GM12892 (cell line): Measurements from ENCODE around the gene NEXN.
A peak's percentile ranks its signal among the peaks of the same experiment; 100 is the strongest.
"Not testable (repeated sequence)": the region's sequence is repeated elsewhere in the genome, so short reads cannot be mapped to it uniquely, and the experiment has no call there.

Experiments
- DNase-seq: peaks from one replicate; pipeline ENCODE4 v3.0.0; 2011; ENCODE audit not compliant: insufficient read length
- FAIRE-seq: peaks from 2 replicates; lab custom pipeline; 2011; peaks lifted over from hg19 to GRCh38; lab: Jason Lieb, UNC
- POLR2A ChIP-seq: IDR thresholded peaks from 2 replicates; pipeline ENCODE4 v1.6.1; 2011; ENCODE audit warnings: low read depth, low read length, control low read depth
- POLR2AphosphoS5 ChIP-seq: IDR thresholded peaks from 2 replicates; pipeline ENCODE4 v1.6.1; 2011; ENCODE audit warnings: low read depth, low read length, control low read depth
- TAF1 ChIP-seq: IDR thresholded peaks from 2 replicates; pipeline ENCODE4 v1.6.1; 2011; ENCODE audit warnings: low read depth, mild to moderate bottlenecking, control low read depth, low read length, borderline replicate concordance

Gene NEXN

DNA sequence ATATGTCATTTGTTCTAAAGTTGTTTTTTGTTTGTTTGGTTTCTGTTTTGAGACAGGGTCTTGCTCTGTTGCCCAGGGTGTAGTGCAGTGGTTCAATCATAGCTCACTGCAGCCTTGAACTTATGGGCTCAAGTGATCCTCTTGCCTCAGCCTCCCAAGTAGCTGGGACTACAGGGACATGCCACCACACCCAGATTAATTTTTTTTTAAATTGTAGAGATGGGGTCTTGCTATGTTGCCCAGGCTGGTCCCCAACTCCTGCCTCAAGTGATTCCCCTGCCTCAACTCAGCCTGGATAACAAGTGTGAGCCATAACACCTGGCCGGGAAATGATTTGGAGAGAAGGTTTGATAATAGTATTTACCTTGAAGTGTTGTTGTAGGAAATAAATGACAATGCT lies 18.2 kb downstream of the NEXN start:
- FAIRE-seq (no peak), DNase-seq (no peak)

DNA sequence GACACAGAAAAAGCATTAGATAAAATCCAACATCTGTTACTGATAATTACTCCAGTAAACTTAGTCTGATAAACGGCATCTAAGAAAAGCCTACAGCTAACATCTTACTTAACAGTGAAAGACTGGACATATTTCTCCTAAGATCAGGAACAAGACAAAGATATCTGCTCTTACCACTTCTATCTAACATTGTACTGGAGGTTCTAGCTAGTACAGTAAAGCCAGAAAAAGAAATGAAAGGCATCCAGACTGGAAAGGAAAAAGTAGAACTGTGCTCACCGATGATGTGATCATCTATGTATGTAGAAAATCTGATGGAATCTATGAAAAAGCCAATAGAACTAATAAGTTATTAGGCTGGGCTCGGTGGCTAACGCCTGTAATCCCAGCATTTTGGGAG lies 21.7 kb downstream of the NEXN start:
- no peak for DNase-seq
- TF ChIP-seq TAF1 (no peak), POLR2AphosphoS5 (no peak), POLR2A (no peak)
- no peak for FAIRE-seq

More for the DNA sequence above, 18.2 kb downstream of the NEXN start:
- TF ChIP-seq TAF1 (no peak), POLR2AphosphoS5 (no peak), POLR2A (no peak)

DNA sequence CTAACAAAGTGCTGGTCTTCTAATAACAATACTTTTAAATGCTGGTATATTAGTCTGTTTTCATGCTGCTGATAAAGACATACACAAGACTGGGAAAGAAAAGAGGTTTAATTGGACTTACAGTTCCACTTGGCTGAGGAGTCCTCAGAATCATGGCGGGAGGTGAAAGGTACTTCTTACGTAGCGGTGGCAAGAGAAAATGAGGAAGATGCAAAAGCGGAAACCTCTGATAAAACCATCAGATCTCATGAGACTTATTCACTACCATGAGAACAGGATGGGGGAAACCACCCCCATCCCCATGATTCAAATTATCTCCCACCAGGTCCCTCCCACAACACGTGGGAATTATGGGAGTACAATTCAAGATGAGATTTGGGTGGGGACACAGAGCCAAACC lies 30.5 kb downstream of the NEXN start:
- DNase-seq, FAIRE-seq: not testable (repeated sequence)

DNA sequence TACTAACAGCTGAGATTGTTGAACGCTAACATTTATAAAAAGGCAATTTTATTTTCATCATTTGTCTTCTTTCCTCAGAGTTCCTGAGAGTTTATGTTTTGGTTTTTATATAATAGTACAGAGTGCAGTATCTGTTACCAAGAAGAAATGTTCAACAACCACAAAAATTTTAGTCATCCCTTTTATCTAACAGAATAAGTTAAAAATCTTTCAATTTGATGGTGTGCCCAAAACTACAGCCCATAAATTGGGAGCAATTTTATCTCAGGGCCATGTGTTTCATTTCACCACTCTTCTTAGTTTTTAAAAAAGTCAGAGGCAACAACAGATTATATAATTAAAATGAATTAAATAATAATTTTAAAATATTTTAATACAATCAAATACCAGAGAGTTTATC lies 37.1 kb downstream of the NEXN start:
- no peak for FAIRE-seq
- DNase-seq: no peak
- TF ChIP-seq POLR2A (no peak), TAF1 (no peak)

DNA sequence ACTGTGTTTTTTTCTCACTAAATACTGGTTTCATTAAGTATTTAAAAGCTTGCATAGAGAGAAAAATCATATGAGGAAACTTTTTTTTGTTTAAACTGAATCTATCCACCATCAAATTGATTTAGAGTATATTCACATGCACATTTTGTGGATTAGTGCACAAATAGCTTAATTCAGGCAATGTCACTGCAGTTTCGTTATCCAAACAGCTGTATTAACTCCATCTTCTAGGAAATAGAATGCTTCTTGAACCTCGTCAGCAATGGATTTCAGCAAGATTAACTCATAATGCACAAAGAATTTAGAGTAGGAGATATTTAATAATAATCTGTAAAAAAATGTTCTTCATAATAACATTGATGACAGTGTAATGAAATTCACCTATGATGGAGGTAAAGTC lies 37.5 kb downstream of the NEXN start:
- FAIRE-seq (peak; percentile 44), DNase-seq (no peak)
- TF ChIP-seq POLR2AphosphoS5 (no peak), TAF1 (no peak), POLR2A (no peak)

DNA sequence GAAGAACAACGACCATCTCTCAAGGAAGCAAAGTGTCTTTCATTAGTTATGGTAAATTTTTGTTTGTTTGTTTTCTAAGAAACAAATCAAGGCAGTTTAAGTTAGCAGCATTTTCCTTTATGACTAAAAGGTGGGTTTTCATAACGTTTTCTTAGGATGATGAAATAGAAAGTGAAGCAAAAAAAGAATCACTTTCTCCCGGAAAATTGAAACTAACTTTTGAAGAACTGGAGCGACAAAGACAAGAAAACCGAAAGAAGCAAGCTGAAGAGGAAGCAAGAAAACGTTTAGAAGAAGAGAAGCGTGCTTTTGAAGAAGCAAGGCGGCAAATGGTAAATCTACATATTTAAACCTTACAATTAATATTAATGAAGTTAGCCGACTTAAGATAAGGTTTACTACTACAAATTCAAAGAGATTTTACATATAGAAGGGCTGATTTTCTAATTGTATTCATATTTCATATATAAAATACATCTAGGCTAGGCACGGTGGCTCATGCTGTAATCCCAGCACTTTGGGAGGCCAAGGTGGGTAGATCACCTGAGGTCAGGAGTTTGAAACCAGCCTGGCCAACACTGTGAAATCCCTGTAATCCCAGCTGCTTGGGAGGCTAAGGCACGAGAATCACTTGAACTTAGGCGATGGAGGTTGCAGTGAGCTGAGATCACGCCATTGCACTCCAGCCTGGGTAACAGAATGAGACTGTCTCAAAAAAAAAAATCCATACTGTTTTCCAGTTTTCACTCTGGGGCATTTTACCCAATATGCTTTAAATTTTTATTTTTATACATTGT lies 38.3 kb downstream of the NEXN start:
- DNase-seq: peak; percentile 11
- no peak for TF ChIP-seq POLR2A
- no peak for TF ChIP-seq POLR2AphosphoS5
- no peak for TF ChIP-seq TAF1
- peak; percentile 90 for FAIRE-seq

DNA sequence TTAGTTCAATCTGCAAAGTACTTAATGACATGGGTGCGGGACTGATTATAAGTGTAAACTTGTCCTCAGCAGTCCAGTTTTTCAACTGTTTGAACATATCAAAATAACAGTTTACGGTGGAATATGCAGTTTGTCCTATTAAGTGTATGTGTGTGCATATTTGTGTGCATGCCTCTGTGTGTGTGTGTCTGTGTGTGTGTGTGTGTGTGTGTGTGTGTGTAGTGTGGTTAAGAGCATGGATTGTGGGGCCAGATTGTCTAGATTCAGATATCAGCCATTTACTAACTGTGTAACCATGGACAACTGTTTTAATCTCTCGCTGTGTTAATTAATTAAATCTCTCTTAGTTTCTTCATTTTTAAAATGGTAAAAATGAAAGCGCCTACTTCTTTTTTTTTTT lies 39.0 kb downstream of the NEXN start:
- FAIRE-seq (peak; percentile 81), DNase-seq (no peak)
- TF ChIP-seq POLR2AphosphoS5: no peak
- no peak for TF ChIP-seq POLR2A
- no peak for TF ChIP-seq TAF1

DNA sequence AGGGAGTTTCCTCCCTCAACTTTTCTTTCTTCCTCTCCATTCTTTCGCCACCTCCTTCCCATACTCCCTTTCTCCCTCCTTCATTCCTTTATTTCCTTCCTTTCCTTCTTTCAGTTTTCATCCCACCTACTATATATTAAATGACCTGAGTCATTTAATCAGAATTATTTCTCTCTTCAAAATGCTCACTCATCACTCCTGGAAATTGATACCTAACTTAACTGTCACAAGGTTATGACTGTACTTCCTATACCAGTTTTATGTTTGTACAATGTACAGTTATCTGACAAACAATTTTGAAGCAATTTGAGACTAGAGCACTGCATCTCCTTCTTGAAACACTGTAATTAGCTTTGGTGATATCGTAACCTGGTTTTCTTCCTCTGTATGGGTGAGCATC lies 41.4 kb downstream of the NEXN start:
- no peak for FAIRE-seq
- no peak for DNase-seq
- no peak for TF ChIP-seq POLR2A
- TF ChIP-seq TAF1: no peak
- TF ChIP-seq POLR2AphosphoS5: no peak

DNA sequence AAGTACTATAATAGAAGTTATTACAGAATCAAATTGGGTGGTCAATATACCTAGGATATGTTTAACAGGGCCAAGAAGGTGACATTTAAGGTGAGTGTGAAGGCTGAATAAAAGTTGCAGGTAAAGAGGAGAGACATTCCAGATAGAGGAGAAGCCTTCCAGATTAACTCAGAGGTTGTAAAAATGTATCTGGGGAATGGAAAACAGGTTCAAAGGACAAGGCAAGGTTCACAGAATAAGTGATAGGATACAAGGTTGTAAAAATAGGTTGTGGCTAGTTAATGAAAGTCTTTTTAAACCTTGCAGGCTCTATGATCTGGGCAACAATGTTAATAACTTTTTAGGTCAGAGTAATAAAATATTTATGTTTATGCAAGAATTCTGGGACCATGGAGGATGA lies 50.2 kb downstream of the NEXN start:
- FAIRE-seq (no peak), DNase-seq (no peak)
- no peak for TF ChIP-seq POLR2A
- TF ChIP-seq TAF1: no peak
- no peak for TF ChIP-seq POLR2AphosphoS5

DNA sequence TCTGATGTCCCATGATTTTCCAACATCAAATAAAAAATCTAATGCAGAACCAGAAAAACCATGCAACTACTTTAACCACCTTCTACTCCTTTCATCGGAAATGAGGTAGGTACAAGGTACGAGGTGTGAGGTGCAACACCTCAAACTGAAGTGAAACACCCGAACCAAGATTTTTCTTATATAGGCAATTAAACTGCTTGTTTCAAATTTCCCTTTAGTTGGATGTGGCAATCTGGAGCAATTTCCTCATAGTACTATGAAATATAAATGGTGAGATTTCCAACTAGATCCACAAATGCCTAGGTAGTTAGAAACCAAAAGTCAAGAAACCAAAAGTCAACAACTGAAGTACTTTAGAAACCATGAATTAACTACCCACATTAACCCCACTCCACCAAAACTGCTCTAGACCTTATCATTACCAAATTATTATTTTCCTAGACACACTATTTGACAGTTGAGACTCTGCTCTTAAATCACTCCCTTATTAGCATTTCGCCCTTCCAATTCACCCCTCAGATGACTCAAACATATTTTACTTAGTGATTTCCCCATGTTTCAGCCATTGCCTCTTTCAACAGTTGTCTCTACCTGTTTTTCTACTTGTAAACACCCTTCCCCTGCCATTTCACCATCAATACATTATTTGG lies 52.6 kb downstream of the NEXN start:
- no peak for FAIRE-seq
- DNase-seq: no peak

DNA sequence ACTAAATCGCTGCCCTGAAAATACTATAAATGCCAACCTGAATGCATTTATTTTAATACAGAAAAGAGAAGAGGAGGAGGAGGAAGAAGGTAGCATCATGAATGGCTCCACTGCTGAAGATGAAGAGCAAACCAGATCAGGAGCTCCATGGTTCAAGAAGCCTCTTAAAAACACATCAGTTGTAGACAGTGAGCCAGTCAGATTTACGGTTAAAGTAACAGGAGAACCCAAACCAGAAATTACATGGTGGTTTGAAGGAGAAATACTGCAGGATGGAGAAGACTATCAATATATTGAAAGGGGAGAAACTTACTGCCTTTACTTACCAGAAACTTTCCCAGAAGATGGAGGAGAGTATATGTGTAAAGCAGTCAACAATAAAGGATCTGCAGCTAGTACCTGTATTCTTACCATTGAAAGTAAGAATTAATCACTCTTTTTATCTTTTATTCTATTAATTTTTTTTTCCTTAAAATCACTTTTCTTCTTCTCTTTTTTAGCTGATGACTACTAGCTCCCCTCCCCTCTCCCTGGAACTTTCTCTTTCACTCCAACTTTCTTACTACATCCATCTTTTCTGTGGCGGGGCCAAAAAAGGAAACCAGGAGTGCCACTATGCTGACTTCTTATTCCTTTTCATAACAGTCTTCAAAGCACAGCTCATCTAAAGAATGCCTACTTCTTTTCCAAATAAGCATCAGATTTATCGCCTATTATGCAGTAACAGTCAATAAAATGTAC lies 54.1 kb downstream of the NEXN start:
- TF ChIP-seq TAF1 (no peak), POLR2AphosphoS5 (peak; percentile 62), POLR2A (peak; percentile 47; the same call in 1 of the 2 replicates)
- DNase-seq (no peak), FAIRE-seq (no peak)

More for the DNA sequence above, 52.6 kb downstream of the NEXN start:
- TF ChIP-seq POLR2AphosphoS5 (peak; percentile 29; the same call in 1 of the 2 replicates), TAF1 (no peak), POLR2A (peak; percentile 67)

DNA sequence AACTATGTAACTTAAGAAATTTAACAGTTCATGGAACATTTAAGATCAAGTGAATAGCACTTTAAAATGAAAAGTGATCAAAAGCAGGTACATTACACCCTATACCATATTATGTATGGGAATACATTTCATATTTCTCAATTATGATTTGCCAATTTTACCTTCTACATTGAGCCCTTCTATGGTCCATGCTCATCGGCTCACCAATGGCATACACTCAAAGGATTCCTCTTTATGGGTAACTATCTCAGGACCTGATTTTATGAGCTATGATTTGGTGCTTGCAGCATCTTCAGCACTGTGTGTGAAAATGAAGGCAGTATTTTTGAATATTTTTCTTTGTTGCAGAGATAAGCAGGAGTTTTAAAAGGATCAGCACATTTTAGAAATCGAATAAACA lies 56.9 kb downstream of the NEXN start:
- FAIRE-seq: no peak
- TF ChIP-seq POLR2A (peak; percentile 26; the same call in 1 of the 2 replicates), TAF1 (no peak), POLR2AphosphoS5 (no peak)
- DNase-seq: no peak
